Smooth muscle cell (in vitro differentiated cells): Measurements from ENCODE around the gene CAPN7. TPM values are rescaled to one million over a fixed set of nuclear protein-coding genes. Genes with fewer than 3 reads are reported as not detected.
"Not testable (repeated sequence)": the region's sequence is repeated elsewhere in the genome, so short reads cannot be mapped to it uniquely, and the experiment has no call there.

Experiments
- DNase-seq: peaks from one replicate; lab custom pipeline; 2025; ENCODE audit not compliant: unreplicated experiment; lab: John Stamatoyannopoulos, UW
- H2AFZ ChIP-seq: fragments of 200-600 bp; sonication (generic); 2 replicates; pipeline ENCODE4 v1.6.0; 2016; ENCODE audit warnings: antibody characterized with exemption, low read depth, mild to moderate bottlenecking
- H3F3A ChIP-seq: fragments of 200-600 bp; sonication (generic); 2 replicates; pipeline ENCODE4 v1.6.0; 2017; ENCODE audit warnings: antibody characterized with exemption, low read depth
- H3K27ac ChIP-seq: fragments of 200-600 bp; sonication (generic); 2 replicates; pipeline ENCODE4 v1.5.1; 2016; ENCODE audit warnings: low read depth, mild to moderate bottlenecking
- H3K27me3 ChIP-seq: fragments of 200-600 bp; sonication (generic); 2 replicates; pipeline ENCODE4 v1.6.1; 2016; ENCODE audit warnings: low read depth, mild to moderate bottlenecking
- H3K36me3 ChIP-seq: fragments of 200-600 bp; sonication (generic); 2 replicates; pipeline ENCODE4 v1.5.1; 2016; ENCODE audit warnings: low read depth
- H3K4me1 ChIP-seq: fragments of 200-600 bp; sonication (generic); 2 replicates; pipeline ENCODE4 v1.5.1; 2016; ENCODE audit warnings: low read depth
- H3K4me2 ChIP-seq: fragments of 200-600 bp; sonication (generic); 2 replicates; pipeline ENCODE4 v1.6.0; 2016; ENCODE audit warnings: mild to moderate bottlenecking
- H3K4me3 ChIP-seq: fragments of 200-600 bp; sonication (generic); 2 replicates; pipeline ENCODE4 v1.5.1; 2016; ENCODE audit warnings: mild to moderate bottlenecking
- H3K79me2 ChIP-seq: fragments of 200-600 bp; sonication (generic); 2 replicates; pipeline ENCODE4 v1.6.0; 2016; ENCODE audit warnings: low read depth, mild to moderate bottlenecking
- H3K9ac ChIP-seq: fragments of 200-600 bp; sonication (generic); 2 replicates; pipeline ENCODE4 v1.6.0; 2016; ENCODE audit warnings: low read depth
- H3K9me3 ChIP-seq: fragments of 200-600 bp; sonication (generic); replicated peaks from 2 replicates; pipeline ENCODE4 v1.5.1; 2016; ENCODE audit warnings: low read depth
- H4K20me1 ChIP-seq: fragments of 200-600 bp; sonication (generic); 2 replicates; pipeline ENCODE4 v1.6.0; 2016; ENCODE audit warnings: low read depth
- CTCF ChIP-seq: fragments of 200-600 bp; sonication (generic); IDR thresholded peaks from 2 replicates; pipeline ENCODE4 v1.5.1; 2017; ENCODE audit warnings: borderline replicate concordance, mild to moderate bottlenecking, antibody characterized with exemption; ENCODE audit not compliant: insufficient read depth, poor library complexity, severe bottlenecking
- WGBS: methylation state at CpG from one replicate; pipeline ENCODE4 v1.1.7; 2016; ENCODE audit warnings: low lambda C conversion rate; 5-methylcytosine and 5-hydroxymethylcytosine counted together
- polyA plus RNA-seq: library from polyadenylated mRNA; unstranded; fragments of >200 nt; fragmentation: Nextera tagmentation; extraction: Ambion mirVana; gene quantifications from 2 replicates; pipeline ENCODE4 v1.2.1, GENCODE V29; 2016
- total RNA-seq: library from RNA; depleted of rRNA; stranded (reverse); fragments of >200 nt; gene quantifications from 2 replicates; pipeline ENCODE4 v1.2.3, GENCODE V29; 2014

CAPN7 gene
- total and polyA plus RNA-seq, 2 experiments from 2014 or later: 20.5 to 38.7 TPM

- Histone ChIP-seq H3F3A (no peaks in the 10 kb centered on the region), H3K4me2 (no peak overlapping the region), H3K27ac (no peak overlapping the region), H3K9me3 (no peaks in the 10 kb centered on the region), H3K4me3 (no peak overlapping the region), H3K27me3 (peaks cover 13% of the 10 kb centered on the region), H3K36me3 (no peaks in the 10 kb centered on the region), H2AFZ (no peak overlapping the region), H3K9ac (no peak overlapping the region), H3K4me1 (no peaks in the 10 kb centered on the region), H4K20me1 (no peaks in the 10 kb centered on the region), H3K79me2 (no peaks in the 10 kb centered on the region)
- WGBS: 86% methylated on average over 3 of the region's 3 CpGs
- TF ChIP-seq CTCF: no peak
- DNase-seq: no peak
Observed at GRCh38 chr3:15160662-15161061, 45.4 kb upstream of the CAPN7 start.

DNA sequence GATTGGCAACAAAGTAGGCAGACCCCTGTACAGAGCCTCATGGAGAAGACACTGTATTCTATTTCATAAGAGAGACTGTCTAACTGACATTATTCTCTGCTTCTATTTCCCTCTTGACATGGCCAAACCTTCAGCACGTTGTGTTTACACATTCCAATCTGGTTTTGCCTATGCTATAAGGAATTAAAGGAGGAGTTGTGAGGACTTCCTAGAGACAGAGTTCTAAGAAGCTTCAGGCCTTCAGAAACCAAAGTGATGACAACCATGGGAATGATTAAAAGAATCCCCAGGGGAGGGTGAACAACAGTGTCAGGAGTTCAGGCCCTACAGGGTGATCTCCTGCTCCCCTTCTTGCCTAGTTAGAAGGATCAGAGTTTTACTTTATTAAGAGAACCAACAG lies 44.9 kb upstream of the CAPN7 start:
- no peak overlapping the region for H3K9ac ChIP-seq
- no peaks in the 10 kb centered on the region for H4K20me1 ChIP-seq
- H3K4me2 ChIP-seq: no peak overlapping the region
- no peak overlapping the region for H2AFZ ChIP-seq
- no peaks in the 10 kb centered on the region for H3K4me1 ChIP-seq
- H3K9me3 ChIP-seq: no peaks in the 10 kb centered on the region
- no peak for TF ChIP-seq CTCF
- no peaks in the 10 kb centered on the region for H3F3A ChIP-seq
- no peaks in the 10 kb centered on the region for H3K36me3 ChIP-seq
- H3K79me2 ChIP-seq: no peaks in the 10 kb centered on the region
- WGBS: 81% methylated on average over 1 of the region's 1 CpG
- H3K4me3 ChIP-seq: no peak overlapping the region
- no peak for DNase-seq
- peaks cover 8% of the 10 kb centered on the region for H3K27me3 ChIP-seq
- H3K27ac ChIP-seq: no peak overlapping the region

GRCh38 chr3:15163656-15164055 lies 42.4 kb upstream of the CAPN7 start:
- H3K4me3 ChIP-seq, H3F3A ChIP-seq, H3K9me3 ChIP-seq, H3K36me3 ChIP-seq, H3K27ac ChIP-seq, DNase-seq, H3K4me1 ChIP-seq, H3K79me2 ChIP-seq, H3K4me2 ChIP-seq, H3K9ac ChIP-seq, H4K20me1 ChIP-seq, H2AFZ ChIP-seq: not testable (repeated sequence)
- H3K27me3 ChIP-seq: peaks cover 10% of the 10 kb centered on the region
- WGBS: 94% methylated on average over 13 of the region's 24 CpGs

DNA sequence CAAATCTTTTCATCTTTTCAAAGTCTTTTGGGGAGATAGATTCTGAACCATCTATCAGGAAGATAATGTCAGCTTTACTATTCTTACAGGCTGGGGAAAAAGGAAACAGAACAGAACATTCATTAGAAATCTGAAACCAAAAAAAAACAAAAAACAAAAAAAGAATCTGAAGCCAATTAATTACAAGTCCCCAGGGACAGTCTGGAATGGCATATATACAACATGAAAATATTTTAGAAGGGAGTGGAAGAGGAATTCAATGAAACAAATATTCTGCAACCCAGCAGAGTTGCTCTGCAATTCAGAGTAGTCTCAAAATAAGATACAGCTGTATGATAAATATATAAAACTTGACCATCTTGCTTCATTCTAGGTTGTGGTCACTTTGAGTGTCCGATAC lies 41.7 kb upstream of the CAPN7 start:
- Histone ChIP-seq H4K20me1 (no peaks in the 10 kb centered on the region), H3K79me2 (no peaks in the 10 kb centered on the region), H3F3A (no peaks in the 10 kb centered on the region), H3K9ac (no peak overlapping the region), H3K4me1 (no peaks in the 10 kb centered on the region), H3K9me3 (no peaks in the 10 kb centered on the region), H2AFZ (no peak overlapping the region), H3K36me3 (no peaks in the 10 kb centered on the region), H3K4me2 (no peak overlapping the region), H3K27me3 (peaks cover 16% of the 10 kb centered on the region), H3K4me3 (no peak overlapping the region), H3K27ac (no peak overlapping the region)
- WGBS: 82% methylated on average over 1 of the region's 1 CpG
- TF ChIP-seq CTCF: no peak
- no peak for DNase-seq
